B cell (primary cell): ENCODE measurements around the gene UBL5.

Source experiments
- EZH2 ChIP-seq: IDR thresholded peaks from 2 replicates; pipeline ENCODE4 v1.6.1; 2012; ENCODE audit warnings: borderline replicate concordance, low read depth, mild to moderate bottlenecking, moderate library complexity, low read length; ENCODE audit not compliant: insufficient read depth, poor library complexity, severe bottlenecking
- TF ChIP-seq, protein P1 (sequence below): fragments of 200-600 bp; IDR thresholded peaks from one replicate; pipeline ENCODE4 v1.8.0; 2022; ENCODE audit warnings: antibody characterized with exemption, mild to moderate bottlenecking

DNA sequence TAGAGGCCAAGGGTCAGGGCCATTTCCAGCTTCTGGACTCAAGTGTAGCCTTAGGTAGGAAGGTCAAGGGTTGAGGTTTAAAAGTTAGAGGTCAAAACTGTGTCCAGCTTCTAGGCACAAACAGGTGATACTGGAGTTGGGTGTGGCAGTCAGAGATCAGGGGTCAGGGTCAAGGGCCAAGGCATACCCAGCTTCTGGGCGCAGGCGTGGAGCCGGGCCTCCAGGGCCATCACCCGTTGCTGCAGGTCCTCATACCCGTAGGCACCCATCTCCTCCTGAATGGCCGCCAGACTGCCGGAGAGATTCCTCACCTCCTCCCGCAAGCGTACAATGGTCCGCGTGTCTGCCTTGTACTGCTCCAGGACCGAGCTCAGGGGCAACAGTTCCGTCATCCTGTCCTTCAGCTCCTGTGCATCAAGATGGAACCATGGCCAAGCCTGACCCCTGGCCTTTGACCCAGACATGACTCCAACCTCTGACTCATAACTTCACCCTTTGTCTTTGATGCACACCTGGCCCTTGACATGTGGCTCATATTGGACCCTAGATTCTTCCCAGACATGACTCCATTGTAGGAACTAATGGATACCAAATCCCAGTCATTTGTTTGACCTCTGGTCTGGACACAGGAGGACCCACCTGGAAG is 29.5 kb downstream of the UBL5 start:
- TF ChIP-seq, protein P1, sequence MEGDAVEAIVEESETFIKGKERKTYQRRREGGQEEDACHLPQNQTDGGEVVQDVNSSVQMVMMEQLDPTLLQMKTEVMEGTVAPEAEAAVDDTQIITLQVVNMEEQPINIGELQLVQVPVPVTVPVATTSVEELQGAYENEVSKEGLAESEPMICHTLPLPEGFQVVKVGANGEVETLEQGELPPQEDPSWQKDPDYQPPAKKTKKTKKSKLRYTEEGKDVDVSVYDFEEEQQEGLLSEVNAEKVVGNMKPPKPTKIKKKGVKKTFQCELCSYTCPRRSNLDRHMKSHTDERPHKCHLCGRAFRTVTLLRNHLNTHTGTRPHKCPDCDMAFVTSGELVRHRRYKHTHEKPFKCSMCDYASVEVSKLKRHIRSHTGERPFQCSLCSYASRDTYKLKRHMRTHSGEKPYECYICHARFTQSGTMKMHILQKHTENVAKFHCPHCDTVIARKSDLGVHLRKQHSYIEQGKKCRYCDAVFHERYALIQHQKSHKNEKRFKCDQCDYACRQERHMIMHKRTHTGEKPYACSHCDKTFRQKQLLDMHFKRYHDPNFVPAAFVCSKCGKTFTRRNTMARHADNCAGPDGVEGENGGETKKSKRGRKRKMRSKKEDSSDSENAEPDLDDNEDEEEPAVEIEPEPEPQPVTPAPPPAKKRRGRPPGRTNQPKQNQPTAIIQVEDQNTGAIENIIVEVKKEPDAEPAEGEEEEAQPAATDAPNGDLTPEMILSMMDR, result no peak
- no peak for TF ChIP-seq EZH2
